Ascending aorta (tissue), 2 donors: ENCODE measurements around the gene CDX2. TPM values are rescaled to one million over a fixed set of nuclear protein-coding genes. Genes with fewer than 3 reads are reported as not detected.

Source experiments
- DNase-seq, 2 donors: peaks; one replicate each; pipeline ENCODE4 v3.0.0-alpha.2; 2019; ENCODE audit warnings: low spot score in 2 of 2
- H3K27ac ChIP-seq, 2 donors: fragments of 200-600 bp; sonication (generic); one replicate each; pipeline ENCODE4 v1.5.1; 2016 to 2017; ENCODE audit warnings: mild to moderate bottlenecking in 1 of 2
- H3K27me3 ChIP-seq: fragments of 200-600 bp; sonication (generic); one replicate; pipeline ENCODE4 v1.5.1; 2017
- H3K36me3 ChIP-seq, 2 donors: fragments of 200-600 bp; sonication (generic); one replicate each; pipeline ENCODE4 v1.5.1; 2016
- H3K4me1 ChIP-seq, 2 donors: fragments of 200-600 bp; sonication (generic); one replicate each; pipeline ENCODE4 v1.5.1; 2016 to 2017; ENCODE audit warnings: mild to moderate bottlenecking in 1 of 2
- H3K4me3 ChIP-seq, 2 donors: fragments of 200-600 bp; sonication (generic); one replicate each; pipeline ENCODE4 v1.5.1; 2016 to 2017; ENCODE audit warnings: mild to moderate bottlenecking in 1 of 2
- H3K9me3 ChIP-seq, 2 donors: fragments of 200-600 bp; sonication (generic); one replicate each; pipeline ENCODE4 v1.5.1; 2016
- CTCF ChIP-seq, 3 experiments: fragments of 200-600 bp in 2 of 3; fragments of 450-650 bp in 1 of 3; sonication (generic) in 2 of 3; IDR thresholded peaks; one replicate each; pipeline ENCODE4 v1.5.1; 2016 to 2019; ENCODE audit warnings: antibody characterized with exemption in 3 of 3, mild to moderate bottlenecking in 1 of 3, moderate library complexity in 1 of 3
- intact Hi-C: fragments of 100-400 bp; cut with DNase I; formaldehyde crosslinking; loops from one replicate; pipeline ENCODE4 v1.15.1; 2023
- total RNA-seq: library from RNA; depleted of rRNA; stranded (reverse); fragments of >200 nt; gene quantifications from one replicate; pipeline ENCODE4 v1.1.0, GENCODE V29; 2016

Gene CDX2
- total RNA-seq, 1 donor from 2014 or later, result not detected

- DNase-seq, result no peak
- Histone ChIP-seq H3K4me3 (no peak overlapping the region), H3K27ac (no peak overlapping the region), H3K36me3 (no peaks in the 10 kb centered on the region), H3K4me1 (peaks cover 7 to 27% of the 10 kb centered on the region in 2 donors), H3K9me3 (no peaks in the 10 kb centered on the region), H3K27me3 (peaks cover 62% of the 10 kb centered on the region)
- intact Hi-C loops, result no loop called here
- TF ChIP-seq CTCF (IDR thresholded peaks at IDR 0.05), result no peak
Measured at GRCh38 chr13:27921961-27922882, 46.9 kb downstream of the CDX2 start.

GRCh38 chr13:27921421-27921960 lies 47.6 kb downstream of the CDX2 start:
- H3K27me3 ChIP-seq, result peaks cover 55% of the 10 kb centered on the region
- H3K4me3 ChIP-seq, result peak overlapping the region; percentile 29 to 61
- no peak for DNase-seq
- no peak for TF ChIP-seq CTCF (IDR thresholded peaks at IDR 0.05)
- H3K4me1 ChIP-seq, result peaks cover 7 to 27% of the 10 kb centered on the region in 2 donors
- no peaks in the 10 kb centered on the region for H3K36me3 ChIP-seq
- H3K9me3 ChIP-seq, result no peaks in the 10 kb centered on the region
- intact Hi-C loops, result no loop called here
- H3K27ac ChIP-seq, result no peak overlapping the region

GRCh38 chr13:27920677-27921420 lies 48.3 kb downstream of the CDX2 start:
- no peaks in the 10 kb centered on the region for H3K36me3 ChIP-seq
- peaks cover 55% of the 10 kb centered on the region for H3K27me3 ChIP-seq
- no peaks in the 10 kb centered on the region for H3K9me3 ChIP-seq
- no peak for TF ChIP-seq CTCF (IDR thresholded peaks at IDR 0.05)
- peaks cover 7 to 27% of the 10 kb centered on the region in 2 donors for H3K4me1 ChIP-seq
- intact Hi-C loops, result no loop called here
- H3K4me3 ChIP-seq, result peak overlapping the region; percentile 29 to 61
- no peak for DNase-seq
- H3K27ac ChIP-seq, result no peak overlapping the region

GRCh38 chr13:27919934-27920676 lies 49.0 kb downstream of the CDX2 start, which contains the start of gene PDX1:
TSS of gene PDX1 (plus strand) at chr13:27920000. CDS start at chr13:27920139, 139 bp downstream.
- Histone ChIP-seq H3K4me3 (peak within 1 kb of the TSS; percentile 29 to 61), H3K27ac (no peak within 1 kb of the TSS), H3K9me3 (no peaks in the 10 kb centered on the region), H3K27me3 (peaks cover 51% of the 10 kb centered on the region), H3K4me1 (peaks cover 7 to 27% of the 10 kb centered on the region in 2 donors), H3K36me3 (no peaks in the 10 kb centered on the region)
- intact Hi-C loops, result no loop called here
- TF ChIP-seq CTCF (IDR thresholded peaks at IDR 0.05), result no peak
- no peak for DNase-seq

- Histone ChIP-seq H3K36me3 (no peaks in the 10 kb centered on the region), H3K27ac (no peak overlapping the region), H3K4me1 (peaks cover 7 to 27% of the 10 kb centered on the region in 2 donors), H3K27me3 (peaks cover 49% of the 10 kb centered on the region), H3K4me3 (peak overlapping the region; percentile 29 to 61), H3K9me3 (no peaks in the 10 kb centered on the region)
- no peak for DNase-seq
- intact Hi-C loops, result no loop called here
- no peak for TF ChIP-seq CTCF (IDR thresholded peaks at IDR 0.05)
Measured at GRCh38 chr13:27919659-27919933, 49.5 kb downstream of the CDX2 start.
